ENCODE measurements around the gene RMRP. TPM values are rescaled to one million over a fixed set of nuclear protein-coding genes. Genes with fewer than 3 reads are reported as not detected.

The RMRP gene
- polyA plus RNA-seq, 1 experiment, result 1,738 TPM

GRCh38 chr9:35661756-35662350, 4.0 kb upstream of the RMRP start:
- H3K36me3 ChIP-seq (ENCODE audit: control insufficient read depth, insufficient read depth, low read length), result peaks cover 3% of the 10 kb centered on the region
- ChIA-PET CTCF (interaction anchor here (0.5 to 6.5 kb wide), 15 partner anchors 9 to 534 kb away, joined by 3 to 74 read pairs (median 3); partner anchors contain the start of genes CREB3, TLN1 and TPM2), POLR2A (interaction anchor here (0.7 kb wide), 1 partner anchor 150 kb away, joined by 4 read pairs; no protein-coding TSS in a partner anchor)
- H3K27me3 ChIP-seq (ENCODE audit: control insufficient read depth, insufficient read depth, low read length), result no peaks in the 10 kb centered on the region
- TF ChIP-seq CTCF (IDR thresholded peaks at IDR 0.05; ENCODE audit: insufficient read depth, low read depth, low read length), result no peak
- no peak for DNase-seq (ENCODE audit: low read depth)
- H3K4me3 ChIP-seq (ENCODE audit: low read depth, low read length), result no peak overlapping the region

- ChIA-PET POLR2A (interaction anchor here (0.7 kb wide), 1 partner anchor 149 kb away, joined by 4 read pairs; no protein-coding TSS in a partner anchor), CTCF (interaction anchor here (0.5 to 6.5 kb wide), 17 partner anchors 10 to 533 kb away, joined by 3 to 74 read pairs (median 3); partner anchors contain the start of genes CREB3, TLN1 and TPM2)
- DNase-seq (ENCODE audit: low read depth), result no peak
- H3K27me3 ChIP-seq (ENCODE audit: control insufficient read depth, insufficient read depth, low read length), result no peaks in the 10 kb centered on the region
- peaks cover 3% of the 10 kb centered on the region for H3K36me3 ChIP-seq (ENCODE audit: control insufficient read depth, insufficient read depth, low read length)
- H3K4me3 ChIP-seq (ENCODE audit: low read depth, low read length), result no peak overlapping the region
- peak; percentile 73 for TF ChIP-seq CTCF (IDR thresholded peaks at IDR 0.05; ENCODE audit: insufficient read depth, low read depth, low read length)
These were observed 3.2 kb upstream of the RMRP start for GRCh38 chr9:35660966-35661415.

- Histone ChIP-seq H3K27me3 (ENCODE audit: control insufficient read depth, insufficient read depth, low read length) (no peaks in the 10 kb centered on the region), H3K36me3 (ENCODE audit: control insufficient read depth, insufficient read depth, low read length) (peaks cover 3% of the 10 kb centered on the region), H3K4me3 (ENCODE audit: low read depth, low read length) (no peak overlapping the region; the same call in 1 of the 2 replicates)
- CTCF ChIA-PET, result interaction anchor here (0.6 to 6.5 kb wide), 12 partner anchors 10 to 167 kb away, joined by 3 to 74 read pairs (median 10); partner anchors contain the start of genes CREB3, TESK1 and TLN1
- TF ChIP-seq CTCF (IDR thresholded peaks at IDR 0.05; ENCODE audit: insufficient read depth, low read depth, low read length), result no peak
- no peak for DNase-seq (ENCODE audit: low read depth)
- POLR2A ChIA-PET, result interaction anchor here (0.5 to 0.6 kb wide), 3 partner anchors 19 to 583 kb away, joined by 3 to 4 read pairs (median 3); no protein-coding TSS in a partner anchor
These were observed 1.5 kb upstream of the RMRP start for GRCh38 chr9:35659340-35659739.

GRCh38 chr9:35658968-35659220, 1.1 kb upstream of the RMRP start:
- POLR2A ChIA-PET, result interaction anchor here (0.5 to 0.6 kb wide), 3 partner anchors 19 to 583 kb away, joined by 3 to 4 read pairs (median 3); no protein-coding TSS in a partner anchor

More at GRCh38 chr9:35658968-35659220, 1.1 kb upstream of the RMRP start:
- CTCF ChIA-PET, result interaction anchor here (0.6 to 6.5 kb wide), 12 partner anchors 10 to 168 kb away, joined by 3 to 74 read pairs (median 7); partner anchors contain the start of genes CREB3, TESK1 and TLN1
- Histone ChIP-seq H3K36me3 (ENCODE audit: control insufficient read depth, insufficient read depth, low read length) (peaks cover 3% of the 10 kb centered on the region), H3K27me3 (ENCODE audit: control insufficient read depth, insufficient read depth, low read length) (no peaks in the 10 kb centered on the region), H3K4me3 (ENCODE audit: low read depth, low read length) (peak overlapping the region; percentile 69)
- no peak for TF ChIP-seq CTCF (IDR thresholded peaks at IDR 0.05; ENCODE audit: insufficient read depth, low read depth, low read length)
- DNase-seq (ENCODE audit: low read depth), result no peak

All from BJ (cell line).